Activated CD4-positive, alpha-beta T cell treated with anti-CD3 and anti-CD28 coated beads for 36 hours (primary cell): Measurements from ENCODE around the gene PPM1H. TPM values are rescaled to one million over a fixed set of nuclear protein-coding genes. Genes with fewer than 3 reads are reported as not detected.
"Not testable (repeated sequence)": the region's sequence is repeated elsewhere in the genome, so short reads cannot be mapped to it uniquely, and the experiment has no call there.

Experiments
- ATAC-seq: fragments of 200-7000 bp; cut with Tn5 transposase; one replicate; pipeline ENCODE4 v1.10.0; 2021; ENCODE audit warnings: mild to moderate bottlenecking, moderate library complexity
- CTCF ChIA-PET: fragments of 350-600 bp; sonication (Branson Sonifier 250); formaldehyde crosslinking; loops from one replicate; lab custom pipeline; 2021; ENCODE audit warnings: antibody characterized with exemption; lab: Charles Lee
- POLR2A ChIA-PET: fragments of 350-600 bp; sonication (Branson Sonifier 250); formaldehyde crosslinking; loops from one replicate; lab custom pipeline; 2021; ENCODE audit warnings: antibody characterized with exemption, inconsistent platforms; lab: Charles Lee
- DNase-seq: peaks from one replicate; pipeline ENCODE4 v3.0.0-alpha.2; 2020
- H3K27ac Mint-ChIP-seq: one replicate; pipeline ENCODE4 v1.8.0; 2021; ENCODE audit warnings: mixed read lengths
- H3K27me3 Mint-ChIP-seq: one replicate; pipeline ENCODE4 v1.8.0; 2021; ENCODE audit warnings: mixed read lengths
- H3K36me3 Mint-ChIP-seq: one replicate; pipeline ENCODE4 v1.8.0; 2021; ENCODE audit warnings: low read depth, mixed read lengths
- H3K4me1 Mint-ChIP-seq: one replicate; pipeline ENCODE4 v1.8.0; 2021; ENCODE audit warnings: mixed read lengths
- H3K4me3 Mint-ChIP-seq: one replicate; pipeline ENCODE4 v1.8.0; 2021; ENCODE audit warnings: mild to moderate bottlenecking, moderate library complexity, mixed read lengths
- H3K9me3 Mint-ChIP-seq: one replicate; pipeline ENCODE4 v1.8.0; 2021; ENCODE audit warnings: low read depth, mixed read lengths
- intact Hi-C, 2 experiments: fragments of 100-400 bp; cut with DNase I in 1 of 2; cut with micrococcal nuclease in 1 of 2; formaldehyde crosslinking; loops; one replicate each; pipeline versions ENCODE4 v1.14.2 to v1.15.1; 2022 to 2024; cut with DNase I, micrococcal nuclease
- total RNA-seq, 2 experiments: library from RNA; stranded (reverse); gene quantifications; one replicate each; pipeline ENCODE4 v1.2.3, GENCODE V29; 2021

The PPM1H gene
- total RNA-seq, 2 experiments from 2014 or later, result 0.02 TPM; not detected in 1

DNA sequence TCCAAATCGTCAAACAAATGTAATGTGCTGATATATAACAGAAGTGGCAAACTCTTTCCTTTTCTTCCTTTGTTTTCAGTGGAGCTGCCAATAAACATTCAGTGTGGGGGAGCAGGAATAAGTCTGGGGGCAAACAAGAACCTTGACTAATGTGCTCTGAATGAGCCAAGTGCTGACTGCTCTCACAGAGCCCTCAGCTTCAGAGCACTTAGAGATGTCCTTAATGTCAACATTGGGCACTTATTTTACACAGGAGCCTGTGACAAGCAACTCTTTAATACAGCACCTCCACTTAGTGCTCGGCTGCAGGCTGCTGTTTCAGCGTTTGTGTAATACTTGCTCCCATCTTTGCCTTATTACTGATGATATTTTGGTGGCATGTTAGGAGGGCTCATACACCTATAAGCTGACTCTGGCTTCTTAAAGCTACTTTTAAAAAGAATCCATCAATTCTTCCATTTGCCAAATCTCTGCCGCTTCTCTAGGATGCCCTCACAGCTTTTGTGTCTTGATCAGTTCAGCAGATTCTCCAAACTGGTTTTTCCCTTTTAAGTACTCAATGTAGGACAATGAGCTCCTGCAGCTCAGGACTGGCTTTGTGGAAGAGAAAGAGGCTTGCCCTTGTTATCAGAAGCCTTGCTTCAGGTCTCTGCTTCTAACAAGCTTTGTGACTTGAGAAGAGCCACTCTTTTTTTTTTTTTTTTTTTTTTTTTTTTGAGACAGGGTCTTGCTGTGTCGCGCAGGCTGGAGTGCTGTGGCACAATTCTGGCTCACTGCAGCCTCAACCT lies 261.7 kb downstream of the PPM1H start:
- no peak for DNase-seq

DNA sequence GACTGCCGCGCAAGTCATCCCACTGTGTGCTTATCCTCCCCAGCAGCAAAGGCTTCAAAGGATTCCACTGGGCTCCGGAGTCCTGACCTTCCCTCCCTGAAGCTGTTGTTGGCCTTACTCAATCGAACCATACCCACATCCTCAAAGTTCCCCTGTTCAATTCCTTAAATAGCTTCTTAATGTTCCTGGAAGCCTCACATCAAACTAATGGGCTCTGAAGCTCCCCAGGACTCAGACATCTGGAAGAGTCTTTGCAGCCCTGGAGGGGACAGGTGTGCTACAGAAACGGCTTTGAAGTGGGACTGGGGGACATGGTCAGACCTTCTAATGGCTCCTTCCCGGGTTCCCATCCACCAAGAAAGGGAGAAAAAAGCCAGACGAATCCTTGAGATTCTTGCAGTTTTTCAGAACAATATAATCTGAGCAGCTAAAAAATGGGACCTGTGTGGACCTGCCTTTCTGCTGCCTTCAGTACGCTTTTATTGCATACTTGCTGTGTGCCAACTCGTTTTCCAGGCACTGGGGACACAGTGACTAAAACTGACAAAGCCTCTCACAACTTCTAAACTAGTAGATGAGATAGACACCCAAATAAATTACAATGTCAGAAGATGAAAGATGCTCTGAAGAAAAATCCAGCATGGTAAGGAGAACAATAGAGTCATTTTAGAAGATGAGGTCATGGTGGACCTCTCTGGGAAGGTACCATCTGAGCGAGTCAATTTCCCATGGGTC lies 263.8 kb downstream of the PPM1H start:
- H3K36me3 Mint-ChIP-seq, result no peaks in the 10 kb centered on the region
- DNase-seq (no peak), ATAC-seq (no peak)
- no peaks in the 10 kb centered on the region for H3K9me3 Mint-ChIP-seq
- no peak overlapping the region for H3K27ac Mint-ChIP-seq
- H3K4me3 Mint-ChIP-seq, result no peak overlapping the region
- CTCF ChIA-PET, result no interaction called here
- no peaks in the 10 kb centered on the region for H3K27me3 Mint-ChIP-seq
- POLR2A ChIA-PET, result no interaction called here
- H3K4me1 Mint-ChIP-seq, result no peaks in the 10 kb centered on the region
- intact Hi-C loops, result no loop called here

More for the DNA sequence above, 261.7 kb downstream of the PPM1H start:
- intact Hi-C loops, result no loop called here
- Mint-ChIP-seq H3K4me1 (no peaks in the 10 kb centered on the region), H3K27me3 (no peaks in the 10 kb centered on the region), H3K36me3 (no peaks in the 10 kb centered on the region), H3K27ac (no peak overlapping the region), H3K4me3 (no peak overlapping the region), H3K9me3 (peaks cover 2% of the 10 kb centered on the region)
- no peak for ATAC-seq
- ChIA-PET POLR2A (interaction anchor here (0.6 kb wide), 1 partner anchor 79 kb away, joined by 4 read pairs; no protein-coding TSS in a partner anchor), CTCF (no interaction called here)

DNA sequence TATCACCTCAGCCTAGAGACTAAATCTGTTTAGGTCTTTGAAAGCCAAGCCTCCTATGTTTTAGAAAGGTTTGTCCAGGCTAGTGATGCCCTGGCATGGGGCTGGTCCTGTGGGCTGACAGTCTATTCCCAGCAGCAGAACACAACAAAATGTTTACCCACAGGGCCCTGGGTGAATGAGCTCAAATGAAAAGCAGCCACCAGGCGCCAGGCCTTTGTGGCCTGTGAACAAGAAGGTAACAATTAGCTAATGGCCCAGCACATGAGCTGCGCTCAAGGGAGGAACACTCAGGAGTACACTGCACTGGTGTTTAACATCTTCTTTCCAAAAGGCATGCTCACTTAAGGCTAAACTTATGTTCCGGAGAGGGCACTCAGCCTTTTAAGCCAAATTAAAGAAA lies 266.2 kb downstream of the PPM1H start:
- CTCF ChIA-PET, result interaction anchor here (0.6 kb wide), 1 partner anchor 38 kb away, joined by 3 read pairs; no protein-coding TSS in a partner anchor
- no peak for ATAC-seq
- no peaks in the 10 kb centered on the region for H3K4me1 Mint-ChIP-seq

DNA sequence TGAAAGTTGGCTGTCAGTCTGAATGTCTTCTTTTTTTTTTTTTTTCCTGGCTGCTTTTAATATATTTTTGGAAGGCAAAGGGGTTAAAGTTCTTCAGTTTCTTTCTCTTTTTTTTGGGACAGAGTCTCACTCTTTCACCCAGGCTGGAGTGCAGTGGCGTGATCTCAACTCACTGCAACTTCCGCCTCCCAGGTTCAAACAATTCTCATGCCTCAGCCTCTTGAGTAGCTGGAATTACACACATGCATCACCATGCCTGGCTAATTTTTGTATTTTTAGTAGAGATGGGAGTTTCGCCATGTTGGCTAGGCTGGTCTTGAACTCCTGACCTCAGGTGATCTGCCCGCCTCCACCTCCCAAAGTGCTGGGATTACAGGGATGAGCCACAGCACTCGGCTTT lies 270.0 kb downstream of the PPM1H start:
- POLR2A ChIA-PET, result not testable (repeated sequence)

More for the DNA sequence above, 266.2 kb downstream of the PPM1H start:
- no peaks in the 10 kb centered on the region for H3K9me3 Mint-ChIP-seq
- no peak for DNase-seq
- POLR2A ChIA-PET, result no interaction called here
- no peak overlapping the region for H3K4me3 Mint-ChIP-seq
- no peaks in the 10 kb centered on the region for H3K36me3 Mint-ChIP-seq
- H3K27me3 Mint-ChIP-seq, result no peaks in the 10 kb centered on the region
- intact Hi-C loops, result no loop called here
- H3K27ac Mint-ChIP-seq, result no peak overlapping the region

DNA sequence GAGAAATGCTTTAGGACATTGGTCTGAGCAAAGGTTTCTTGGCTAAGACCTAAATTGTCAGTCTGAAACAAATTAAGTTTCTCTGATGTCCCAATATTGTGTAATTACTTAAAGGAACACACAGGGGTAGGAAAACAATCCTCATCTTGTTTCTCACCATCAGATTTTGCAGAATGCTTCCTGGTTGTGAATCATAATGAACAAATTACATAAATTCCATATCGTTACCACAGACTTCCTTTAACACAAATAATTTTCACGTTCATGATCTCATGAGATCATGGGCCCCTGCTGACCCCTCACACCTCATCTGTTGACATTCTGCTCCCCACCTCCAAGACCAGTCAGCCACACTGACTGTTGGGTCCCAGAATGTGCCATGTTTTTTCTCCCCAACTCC lies 274.2 kb downstream of the PPM1H start:
- ChIA-PET POLR2A (no interaction called here), CTCF (no interaction called here)
- no peaks in the 10 kb centered on the region for H3K36me3 Mint-ChIP-seq
- no peak overlapping the region for H3K4me3 Mint-ChIP-seq
- H3K27ac Mint-ChIP-seq, result no peak overlapping the region
- H3K9me3 Mint-ChIP-seq, result no peaks in the 10 kb centered on the region
- intact Hi-C loops, result no loop called here
- H3K4me1 Mint-ChIP-seq, result no peaks in the 10 kb centered on the region
- no peaks in the 10 kb centered on the region for H3K27me3 Mint-ChIP-seq
- ATAC-seq, result no peak
- no peak for DNase-seq

More for the DNA sequence above, 270.0 kb downstream of the PPM1H start:
- H3K4me1 Mint-ChIP-seq, H3K27me3 Mint-ChIP-seq, H3K9me3 Mint-ChIP-seq, intact Hi-C loops, H3K27ac Mint-ChIP-seq, H3K4me3 Mint-ChIP-seq, H3K36me3 Mint-ChIP-seq, DNase-seq, ATAC-seq: not testable (repeated sequence)
- CTCF ChIA-PET, result interaction anchor here (1.0 kb wide), 1 partner anchor 83 kb away, joined by 3 read pairs; no protein-coding TSS in a partner anchor

- no peaks in the 10 kb centered on the region for H3K4me1 Mint-ChIP-seq
- ATAC-seq (no peak), DNase-seq (no peak)
- intact Hi-C loops, result no loop called here
- no peak overlapping the region for H3K27ac Mint-ChIP-seq
- H3K9me3 Mint-ChIP-seq, result no peaks in the 10 kb centered on the region
- POLR2A ChIA-PET, result no interaction called here
- no peaks in the 10 kb centered on the region for H3K36me3 Mint-ChIP-seq
- no peak overlapping the region for H3K4me3 Mint-ChIP-seq
- CTCF ChIA-PET, result interaction anchor here (0.5 kb wide), 1 partner anchor 13 kb away, joined by 3 read pairs; no protein-coding TSS in a partner anchor
- H3K27me3 Mint-ChIP-seq, result no peaks in the 10 kb centered on the region
Measured at GRCh38 chr12:62659453-62660295, 275.3 kb downstream of the PPM1H start.

DNA sequence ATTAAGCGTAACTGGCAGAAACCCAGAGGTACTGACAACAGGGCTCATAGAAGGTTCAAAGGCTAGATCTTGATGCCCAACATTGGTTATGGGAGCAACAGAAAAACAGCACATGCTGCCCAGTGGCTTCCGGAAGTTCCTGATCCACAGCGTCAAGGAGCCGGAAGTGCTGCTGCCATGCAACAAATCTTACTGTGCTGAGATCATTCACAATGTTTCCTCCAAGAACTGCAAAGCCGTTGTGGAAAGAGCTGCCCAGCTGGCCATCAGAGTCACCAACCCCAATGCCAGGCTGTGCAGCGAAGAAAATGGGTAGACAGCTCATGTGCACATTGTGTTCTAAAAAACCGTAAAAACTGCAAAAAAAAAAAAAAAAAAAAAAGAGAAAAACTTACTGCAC lies 276.0 kb downstream of the PPM1H start:
- H3K4me3 Mint-ChIP-seq, result no peak overlapping the region
- ChIA-PET POLR2A (no interaction called here), CTCF (no interaction called here)
- DNase-seq (no peak), ATAC-seq (no peak)
- H3K36me3 Mint-ChIP-seq, result no peaks in the 10 kb centered on the region
- no peaks in the 10 kb centered on the region for H3K9me3 Mint-ChIP-seq
- intact Hi-C loops, result no loop called here
- peaks cover 3% of the 10 kb centered on the region for H3K4me1 Mint-ChIP-seq
- H3K27ac Mint-ChIP-seq, result no peak overlapping the region
- H3K27me3 Mint-ChIP-seq, result no peaks in the 10 kb centered on the region

- Mint-ChIP-seq H3K27ac (no peak overlapping the region), H3K36me3 (no peaks in the 10 kb centered on the region), H3K4me1 (peaks cover 3% of the 10 kb centered on the region), H3K4me3 (no peak overlapping the region), H3K27me3 (no peaks in the 10 kb centered on the region), H3K9me3 (no peaks in the 10 kb centered on the region)
- POLR2A ChIA-PET, result no interaction called here
- intact Hi-C loops, result no loop called here
- ATAC-seq (no peak), DNase-seq (no peak)
- CTCF ChIA-PET, result interaction anchor here (1.0 kb wide), 1 partner anchor 54 kb away, joined by 3 read pairs; no protein-coding TSS in a partner anchor
Measured at GRCh38 chr12:62657363-62657632, 277.7 kb downstream of the PPM1H start.

- intact Hi-C loops, result no loop called here
- POLR2A ChIA-PET, result no interaction called here
- CTCF ChIA-PET, result interaction anchor here (0.6 to 1.0 kb wide), 2 partner anchors 54 to 447 kb away, joined by 3 read pairs; no protein-coding TSS in a partner anchor
Measured at GRCh38 chr12:62656591-62657362, 278.2 kb downstream of the PPM1H start.

DNA sequence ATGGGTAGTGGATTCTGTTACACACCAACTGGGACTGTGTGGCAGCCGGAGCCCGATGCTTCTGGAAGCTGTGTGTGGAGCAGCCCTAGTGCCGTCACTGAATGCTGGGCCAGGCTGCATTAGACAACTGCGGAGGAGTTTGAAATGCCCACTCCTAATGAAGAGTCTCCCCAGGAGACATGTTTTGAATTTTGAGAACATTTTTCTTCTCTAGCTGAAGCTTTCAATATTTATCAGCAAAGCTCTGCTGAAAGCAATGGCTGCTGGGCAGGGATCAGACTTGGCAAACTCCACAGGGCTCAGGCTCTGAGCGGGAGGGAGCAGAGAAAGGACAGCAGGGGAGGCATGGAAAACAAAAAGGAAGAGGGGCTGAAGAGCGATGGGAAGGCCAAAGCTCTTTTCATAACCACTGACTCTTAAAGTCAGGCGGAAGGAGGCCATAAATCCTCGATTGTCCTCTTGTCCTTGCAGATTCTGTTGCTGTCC lies 279.2 kb downstream of the PPM1H start:
- ChIA-PET CTCF (no interaction called here), POLR2A (no interaction called here)
- DNase-seq (no peak), ATAC-seq (no peak)
- Mint-ChIP-seq H3K4me1 (peaks cover 3% of the 10 kb centered on the region), H3K4me3 (no peak overlapping the region), H3K27me3 (no peaks in the 10 kb centered on the region), H3K36me3 (no peaks in the 10 kb centered on the region), H3K27ac (no peak overlapping the region), H3K9me3 (no peaks in the 10 kb centered on the region)
- intact Hi-C loops, result no loop called here

More at GRCh38 chr12:62656591-62657362, 278.2 kb downstream of the PPM1H start:
- ATAC-seq (no peak), DNase-seq (no peak)
- Mint-ChIP-seq H3K27me3 (no peaks in the 10 kb centered on the region), H3K4me1 (peaks cover 3% of the 10 kb centered on the region), H3K9me3 (no peaks in the 10 kb centered on the region), H3K4me3 (no peak overlapping the region), H3K36me3 (no peaks in the 10 kb centered on the region), H3K27ac (no peak overlapping the region)
